Epithelial cell of prostate (primary cell): ENCODE data around the gene MYO3B.

Source experiments
- DNase-seq: peaks from one replicate; pipeline ENCODE4 v3.0.0-alpha.2; 2011; ENCODE audit warnings: low read depth, low spot score
- H3K27ac ChIP-seq: fragments of 450-650 bp; 2 replicates; pipeline ENCODE4 v1.5.1; 2017; ENCODE audit warnings: mild to moderate bottlenecking

The MYO3B gene

DNA sequence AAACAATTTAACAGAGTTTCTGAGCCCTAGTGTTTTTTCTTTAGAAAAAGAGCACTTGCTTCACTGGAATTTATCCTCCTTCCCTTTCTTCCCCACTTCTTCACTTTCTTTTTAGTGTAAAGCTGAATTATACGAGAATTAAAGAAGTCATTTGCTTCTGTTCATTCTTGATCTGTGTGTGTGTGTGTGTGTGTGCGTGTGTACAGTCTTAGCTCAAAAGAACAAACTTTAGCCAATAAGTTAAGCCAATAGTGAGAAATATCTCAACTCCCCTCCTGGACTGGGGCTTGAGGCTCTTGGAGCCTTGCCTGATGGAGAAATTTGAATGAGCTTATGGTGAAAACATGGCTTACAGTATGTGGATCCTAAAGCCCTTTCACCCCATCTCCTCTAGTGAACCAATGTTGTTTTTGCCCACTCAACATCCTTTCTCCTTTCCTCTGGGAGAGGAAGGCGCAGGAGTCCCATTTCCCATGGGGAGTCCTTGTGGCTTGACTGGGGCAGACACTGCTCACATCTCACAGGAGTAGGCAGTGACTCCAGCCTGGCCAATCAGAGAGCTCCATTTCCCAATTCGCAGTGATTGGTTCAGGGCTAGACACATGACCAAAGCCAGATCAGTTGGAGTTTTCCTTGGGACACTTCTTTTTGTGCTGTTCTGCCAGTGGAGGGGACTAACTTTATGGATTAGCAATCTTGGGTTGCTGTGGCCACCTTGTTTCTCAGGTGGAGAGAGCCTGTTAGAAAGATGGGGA is 16.3 kb upstream of the MYO3B start:
- H3K27ac ChIP-seq = peak overlapping the region; percentile 68
- DNase-seq = no peak

DNA sequence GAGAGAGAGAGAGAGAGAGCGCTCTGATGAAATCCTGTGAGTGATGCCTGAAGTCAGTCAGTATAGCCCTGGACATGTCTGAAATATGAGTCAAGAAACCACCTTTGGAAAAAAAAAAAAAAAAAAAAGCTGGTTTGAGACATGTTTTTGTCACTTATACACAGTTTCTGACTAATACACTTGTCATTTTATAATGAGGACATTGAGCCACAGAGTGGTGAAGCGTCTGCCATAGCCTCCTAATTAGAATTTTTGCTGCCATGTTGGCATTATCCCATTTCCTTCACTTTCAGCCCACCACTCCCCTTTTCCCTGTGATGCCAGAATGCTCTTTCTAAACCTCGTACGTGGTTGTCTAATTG is 15.7 kb upstream of the MYO3B start:
- DNase-seq = peak; percentile 66
- H3K27ac ChIP-seq = peak overlapping the region; percentile 68

- no peak overlapping the region for H3K27ac ChIP-seq
- DNase-seq = no peak
These were observed 14.4 kb upstream of the MYO3B start for GRCh38 chr2:170163411-170164065.

- DNase-seq = no peak
- H3K27ac ChIP-seq = peak overlapping the region; percentile 6
These were observed 12.8 kb upstream of the MYO3B start for GRCh38 chr2:170165129-170165528.

DNA sequence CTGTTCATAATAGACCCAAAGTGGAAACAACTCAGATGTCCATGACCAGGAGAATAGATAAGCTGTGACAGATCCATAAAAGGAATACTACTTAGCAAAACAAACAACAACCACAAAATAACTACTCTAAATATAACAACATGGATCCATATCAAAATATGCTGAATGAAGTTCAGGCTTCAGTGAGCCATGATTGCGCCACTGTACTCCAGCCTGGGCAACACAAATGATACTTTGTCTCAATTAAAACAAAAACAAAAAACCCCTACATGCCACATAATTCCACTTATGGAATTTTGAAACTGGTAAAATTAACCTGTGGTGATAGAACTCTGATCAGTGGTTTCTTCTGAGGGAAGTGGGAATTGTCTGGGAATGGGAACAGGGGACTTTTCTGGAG is 11.2 kb upstream of the MYO3B start:
- H3K27ac ChIP-seq = no peak overlapping the region
- no peak for DNase-seq

GRCh38 chr2:170170281-170171040 is 7.5 kb upstream of the MYO3B start:
- H3K27ac ChIP-seq = no peak overlapping the region
- DNase-seq = no peak

- H3K27ac ChIP-seq = no peak overlapping the region
- DNase-seq = no peak
These were observed 1.7 kb upstream of the MYO3B start for GRCh38 chr2:170176212-170176611.

DNA sequence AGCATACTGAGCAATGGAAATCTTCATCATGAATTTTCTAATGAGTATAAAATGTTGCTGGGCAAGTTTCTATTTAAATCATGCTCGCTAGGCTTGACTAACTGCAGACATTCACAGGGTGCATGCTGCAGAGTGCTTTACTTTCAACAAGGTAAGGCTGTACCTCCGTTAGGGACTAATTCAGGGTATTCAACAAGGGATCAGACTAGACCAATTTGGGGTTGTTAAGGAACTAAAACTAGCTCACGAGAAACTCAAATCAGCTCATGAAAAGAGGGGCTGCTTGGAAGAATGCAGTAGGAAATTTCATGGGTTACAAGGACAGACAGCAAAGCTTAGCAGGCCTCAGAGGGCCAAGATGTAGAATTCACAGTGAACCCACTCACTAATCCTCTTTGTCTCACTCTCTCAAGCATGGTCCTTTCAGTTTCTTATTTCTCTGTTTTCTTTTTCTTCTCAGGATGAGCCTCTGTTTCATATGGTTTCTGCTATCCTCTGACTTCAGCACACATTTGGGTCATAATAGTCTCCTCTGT is 2.2 kb downstream of the MYO3B start:
- no peak for DNase-seq
- H3K27ac ChIP-seq = peak overlapping the region; percentile 46

- H3K27ac ChIP-seq = no peak overlapping the region
- no peak for DNase-seq
These were observed 3.7 kb downstream of the MYO3B start for GRCh38 chr2:170181602-170182001.

DNA sequence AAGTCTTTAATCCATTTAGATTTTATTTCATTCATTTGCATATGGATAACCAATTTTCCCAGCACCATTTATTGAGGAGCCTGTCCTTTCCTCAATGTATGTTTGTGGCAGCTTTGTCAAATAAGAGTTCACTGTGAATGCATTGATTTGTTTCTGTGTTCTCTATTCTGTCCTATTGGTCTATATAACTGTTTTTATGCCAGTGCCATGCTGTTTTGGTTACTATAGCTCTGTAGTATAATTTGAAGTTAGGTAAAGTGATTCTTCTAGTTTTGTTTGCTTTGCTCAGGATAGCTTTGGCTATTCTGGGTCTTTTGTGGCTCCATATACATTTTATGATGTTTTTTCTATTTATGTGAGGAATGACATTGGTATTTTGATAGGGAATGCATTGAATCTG is 7.4 kb downstream of the MYO3B start:
- DNase-seq = no peak
- H3K27ac ChIP-seq = no peak overlapping the region

- H3K27ac ChIP-seq = peak overlapping the region; percentile 35
- no peak for DNase-seq
These were observed 11.8 kb downstream of the MYO3B start for GRCh38 chr2:170189757-170190156.

GRCh38 chr2:170190172-170190571 is 12.2 kb downstream of the MYO3B start:
- peak overlapping the region; percentile 35 for H3K27ac ChIP-seq
- DNase-seq = no peak

DNA sequence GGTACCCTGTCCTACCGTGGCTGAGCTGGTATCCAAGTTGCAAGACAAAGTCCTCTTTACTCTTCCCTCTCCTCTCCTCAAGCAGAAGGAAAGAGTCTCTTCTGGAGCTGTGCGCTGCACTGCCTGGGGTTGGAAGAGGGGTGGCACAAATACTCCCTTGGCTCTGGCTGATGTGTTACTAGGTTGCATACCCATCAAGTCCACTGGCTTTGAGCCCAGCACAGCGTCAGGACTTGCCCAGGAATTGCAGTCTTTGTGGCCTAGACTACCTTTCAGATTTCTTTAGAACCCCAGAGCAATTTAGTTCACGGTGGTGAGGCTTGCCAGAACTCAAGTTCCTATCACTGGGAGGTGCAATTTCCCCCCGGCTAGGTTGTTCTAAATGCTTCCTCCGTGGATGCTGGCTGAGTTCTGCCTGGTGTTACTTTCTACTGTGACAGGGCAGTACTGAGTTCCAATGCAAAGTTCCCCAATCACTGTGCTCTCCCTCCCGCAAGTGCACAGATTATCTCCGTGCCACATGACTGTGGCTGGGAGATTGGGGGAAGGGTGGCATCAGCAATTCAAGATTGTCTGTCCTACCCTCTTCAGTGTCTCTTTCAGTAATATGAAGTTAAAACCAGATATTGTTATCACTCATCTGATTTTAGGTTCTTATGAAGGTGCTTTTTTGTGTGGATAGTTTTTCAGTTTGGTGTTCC is 13.4 kb downstream of the MYO3B start:
- H3K27ac ChIP-seq = no peak overlapping the region
- no peak for DNase-seq

- DNase-seq = no peak
These were observed 19.0 kb downstream of the MYO3B start for GRCh38 chr2:170196963-170197362.

DNA sequence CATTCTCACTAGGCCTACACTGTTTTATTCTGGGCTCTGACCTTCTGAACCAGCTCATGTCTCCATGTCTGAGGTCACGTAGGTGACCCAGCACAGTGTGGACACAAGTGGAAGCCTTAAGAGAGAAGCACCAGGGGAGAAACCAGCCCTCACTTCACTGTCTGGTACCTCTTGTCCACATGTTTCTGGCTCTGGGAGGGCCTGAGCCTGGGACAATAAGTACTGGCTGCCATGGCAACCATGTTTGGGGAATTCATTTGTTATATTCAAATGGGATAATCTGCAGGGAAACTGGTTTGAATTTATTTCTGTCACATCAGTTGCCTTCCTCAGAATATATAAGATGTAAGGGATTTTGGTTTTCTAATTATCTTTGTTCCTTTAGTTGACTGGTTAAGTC is 23.3 kb downstream of the MYO3B start:
- no peak for DNase-seq
- no peak overlapping the region for H3K27ac ChIP-seq

More at GRCh38 chr2:170196963-170197362, 19.0 kb downstream of the MYO3B start:
- no peak overlapping the region for H3K27ac ChIP-seq

DNA sequence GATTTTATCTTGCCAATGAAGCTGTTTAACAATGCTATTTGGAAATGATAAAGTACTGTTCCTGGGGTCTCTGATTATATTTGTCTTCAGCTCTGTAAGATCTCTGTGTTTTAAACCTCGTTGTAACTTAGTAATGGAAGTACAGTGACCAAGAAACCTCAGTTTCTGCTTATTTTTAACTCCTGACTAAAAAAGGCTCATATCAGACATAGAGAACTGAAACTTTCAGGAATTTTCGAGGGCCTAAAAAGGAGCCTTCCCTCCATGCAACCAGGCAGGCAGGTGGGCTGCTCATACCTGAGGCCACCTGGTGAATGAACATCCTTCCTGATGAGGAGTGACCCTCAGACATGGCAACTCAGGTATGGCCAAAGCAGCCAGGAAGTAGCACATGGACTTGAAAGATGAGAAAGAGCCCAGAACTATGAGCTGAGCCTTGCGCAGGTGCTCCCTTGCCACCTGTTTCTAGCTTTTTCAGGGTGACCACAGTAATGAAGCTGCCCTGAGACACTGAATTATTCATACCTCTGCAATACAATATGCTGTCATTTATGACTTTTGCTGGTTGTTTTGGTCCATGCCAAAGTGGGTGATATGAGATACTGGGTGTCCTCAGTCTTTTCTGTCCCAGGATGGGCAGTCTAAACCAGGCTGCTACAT is 23.9 kb downstream of the MYO3B start:
- no peak overlapping the region for H3K27ac ChIP-seq
- DNase-seq = no peak

GRCh38 chr2:170202437-170202836 is 24.5 kb downstream of the MYO3B start:
- DNase-seq = no peak
- H3K27ac ChIP-seq = no peak overlapping the region

GRCh38 chr2:170204298-170204951 is 26.5 kb downstream of the MYO3B start:
- DNase-seq = no peak
- H3K27ac ChIP-seq = no peak overlapping the region

GRCh38 chr2:170206246-170206645 is 28.3 kb downstream of the MYO3B start:
- DNase-seq = no peak
- H3K27ac ChIP-seq = no peak overlapping the region
